Immature natural killer cell (primary cell): Measurements from ENCODE around the gene DAPK3. TPM values are rescaled to one million over a fixed set of nuclear protein-coding genes. Genes with fewer than 3 reads are reported as not detected.
"Not testable (repeated sequence)": the region's sequence is repeated elsewhere in the genome, so short reads cannot be mapped to it uniquely, and the experiment has no call there.

Experiments used
- DNase-seq, 3 donors: peaks; one replicate each; pipeline ENCODE4 v3.0.0; 2022; ENCODE audit warnings: mixed read lengths in 1 of 3
- H3K27ac Mint-ChIP-seq, 6 donors: one replicate each; pipeline ENCODE4 v1.8.0; 2020; ENCODE audit warnings: mixed read lengths in 6 of 6, mild to moderate bottlenecking in 5 of 6, inconsistent platforms in 4 of 6, moderate library complexity in 3 of 6
- H3K27me3 Mint-ChIP-seq, 3 donors: one replicate each; pipeline ENCODE4 v1.8.0; 2020 to 2021; ENCODE audit warnings: low read depth in 3 of 3, mild to moderate bottlenecking in 3 of 3, mixed read lengths in 3 of 3, moderate library complexity in 3 of 3, inconsistent platforms in 1 of 3
- H3K36me3 Mint-ChIP-seq, 3 donors: one replicate each; pipeline ENCODE4 v1.8.0; 2020; ENCODE audit warnings: mixed read lengths in 3 of 3, inconsistent platforms in 2 of 3, mild to moderate bottlenecking in 2 of 3
- H3K4me1 Mint-ChIP-seq, 2 donors: one replicate each; pipeline ENCODE4 v1.8.0; 2020; ENCODE audit warnings: inconsistent platforms in 2 of 2, mild to moderate bottlenecking in 2 of 2, mixed read lengths in 2 of 2, moderate library complexity in 1 of 2
- H3K4me3 Mint-ChIP-seq, 5 donors: one replicate each; pipeline ENCODE4 v1.8.0; 2020; ENCODE audit warnings: mild to moderate bottlenecking in 5 of 5, mixed read lengths in 5 of 5, inconsistent platforms in 3 of 5, moderate library complexity in 3 of 5
- H3K9me3 Mint-ChIP-seq, 6 donors: one replicate each; pipeline ENCODE4 v1.8.0; 2020; ENCODE audit warnings: mild to moderate bottlenecking in 6 of 6, mixed read lengths in 6 of 6, inconsistent platforms in 4 of 6, moderate library complexity in 3 of 6
- polyA plus RNA-seq, 3 donors: library from polyadenylated mRNA; unstranded; fragments of 300-500 nt; fragmentation: Illumina TruSeq; gene quantifications; one replicate each; pipeline ENCODE4 v1.2.3, GENCODE V29; 2021

The DAPK3 gene
- polyA plus RNA-seq, 3 donors from 2014 or later: 28.3 to 45.3 (median 29.6) TPM

GRCh38 chr19:3979674-3980352 is 8.9 kb upstream of the DAPK3 start:
- Mint-ChIP-seq H3K4me1 (peaks cover 22 to 29% of the 10 kb centered on the region in 2 donors), H3K36me3 (peaks cover 0 to 48% (median 17%) of the 10 kb centered on the region in 3 donors), H3K9me3 (no peaks in the 10 kb centered on the region), H3K27ac (peak overlapping the region in 3 of 6 donors; percentile 19 to 61 (median 35)), H3K27me3 (peaks cover 36 to 58% (median 52%) of the 10 kb centered on the region in 3 donors), H3K4me3 (no peak overlapping the region)
- peak in 1 of 3 donors; percentile 12 for DNase-seq

- Mint-ChIP-seq H3K4me3 (no peak overlapping the region), H3K27ac (peak overlapping the region in 2 of 6 donors; percentile 19 to 39), H3K36me3 (peaks cover 0 to 42% (median 13%) of the 10 kb centered on the region in 3 donors), H3K27me3 (peaks cover 36 to 52% (median 46%) of the 10 kb centered on the region in 3 donors), H3K9me3 (no peaks in the 10 kb centered on the region), H3K4me1 (peaks cover 18 to 23% of the 10 kb centered on the region in 2 donors)
- no peak for DNase-seq
Measured at GRCh38 chr19:3979289-3979673, 8.4 kb upstream of the DAPK3 start.

- Mint-ChIP-seq H3K27me3 (peaks cover 32 to 47% (median 38%) of the 10 kb centered on the region in 3 donors), H3K36me3 (peaks cover 0 to 31% (median 10%) of the 10 kb centered on the region in 3 donors), H3K4me3 (no peak overlapping the region), H3K27ac (peak overlapping the region in 1 of 6 donors; percentile 78), H3K9me3 (no peaks in the 10 kb centered on the region), H3K4me1 (peaks cover 6 to 12% of the 10 kb centered on the region in 2 donors)
- no peak for DNase-seq
Measured at GRCh38 chr19:3978145-3978544, 7.2 kb upstream of the DAPK3 start.

- Mint-ChIP-seq H3K4me3 (no peak overlapping the region), H3K9me3 (no peaks in the 10 kb centered on the region), H3K27me3 (peaks cover 32 to 43% (median 38%) of the 10 kb centered on the region in 3 donors), H3K4me1 (peaks cover 2 to 6% of the 10 kb centered on the region in 2 donors), H3K36me3 (peaks cover 0 to 28% (median 10%) of the 10 kb centered on the region in 3 donors), H3K27ac (peak overlapping the region in 3 of 6 donors; percentile 51 to 78 (median 53))
- peak in 1 of 3 donors; percentile 32 for DNase-seq
Measured at GRCh38 chr19:3977242-3978143, 6.6 kb upstream of the DAPK3 start.

GRCh38 chr19:3976495-3977241 is 5.8 kb upstream of the DAPK3 start:
- Mint-ChIP-seq H3K27me3 (peaks cover 32 to 42% (median 38%) of the 10 kb centered on the region in 3 donors), H3K27ac (peak overlapping the region in 3 of 6 donors; percentile 39 to 53 (median 51)), H3K9me3 (no peaks in the 10 kb centered on the region), H3K4me1 (peaks cover 0 to 4% of the 10 kb centered on the region in 2 donors), H3K36me3 (peaks cover 0 to 28% (median 10%) of the 10 kb centered on the region in 3 donors), H3K4me3 (no peak overlapping the region)
- DNase-seq: peak in 1 of 3 donors; percentile 28

GRCh38 chr19:3975637-3976087 is 4.8 kb upstream of the DAPK3 start:
- Mint-ChIP-seq H3K4me1 (peaks cover 5 to 10% of the 10 kb centered on the region in 2 donors), H3K27ac (peak overlapping the region in 1 of 6 donors; percentile 17), H3K9me3 (no peaks in the 10 kb centered on the region), H3K27me3 (peaks cover 30 to 40% (median 39%) of the 10 kb centered on the region in 3 donors), H3K36me3 (peaks cover 0 to 24% (median 6%) of the 10 kb centered on the region in 3 donors), H3K4me3 (no peak overlapping the region)
- peak in 1 of 3 donors; percentile 14 for DNase-seq

GRCh38 chr19:3975144-3975543 is 4.2 kb upstream of the DAPK3 start:
- Mint-ChIP-seq H3K4me1 (peaks cover 9 to 15% of the 10 kb centered on the region in 2 donors), H3K9me3 (no peaks in the 10 kb centered on the region), H3K27me3 (peaks cover 30 to 45% (median 34%) of the 10 kb centered on the region in 3 donors), H3K36me3 (peaks cover 0 to 25% (median 6%) of the 10 kb centered on the region in 3 donors), H3K4me3 (no peak overlapping the region), H3K27ac (no peak overlapping the region)
- peak in 1 of 3 donors; percentile 4 for DNase-seq

- Mint-ChIP-seq H3K4me3 (peak overlapping the region; percentile 87 to 91 (median 88)), H3K36me3 (peaks cover 0 to 8% (median 0%) of the 10 kb centered on the region in 3 donors), H3K4me1 (peaks cover 28 to 30% of the 10 kb centered on the region in 2 donors), H3K27me3 (peaks cover 0 to 9% (median 8%) of the 10 kb centered on the region in 3 donors), H3K27ac (peak overlapping the region; percentile 70 to 91 (median 84)), H3K9me3 (no peaks in the 10 kb centered on the region)
- DNase-seq: no peak
Measured at GRCh38 chr19:3970313-3970807, 539 bp downstream of the DAPK3 start.

- Mint-ChIP-seq H3K36me3 (peaks cover 0 to 8% (median 0%) of the 10 kb centered on the region in 3 donors), H3K27me3 (peaks cover 0 to 9% (median 6%) of the 10 kb centered on the region in 3 donors), H3K4me1 (peaks cover 29 to 30% of the 10 kb centered on the region in 2 donors), H3K4me3 (peak overlapping the region; percentile 87 to 91 (median 88)), H3K27ac (peak overlapping the region; percentile 70 to 91 (median 84)), H3K9me3 (no peaks in the 10 kb centered on the region)
- DNase-seq: no peak
Measured at GRCh38 chr19:3969435-3970312, 1.2 kb downstream of the DAPK3 start.

GRCh38 chr19:3968556-3969434 is 2.1 kb downstream of the DAPK3 start:
- DNase-seq: no peak
- Mint-ChIP-seq H3K27ac (peak overlapping the region in 2 of 6 donors; percentile 32 to 36), H3K36me3 (peaks cover 0 to 8% (median 0%) of the 10 kb centered on the region in 3 donors), H3K9me3 (no peaks in the 10 kb centered on the region), H3K4me3 (peak overlapping the region; percentile 17 to 90 (median 54)), H3K4me1 (peaks cover 29 to 30% of the 10 kb centered on the region in 2 donors), H3K27me3 (peaks cover 0 to 11% (median 6%) of the 10 kb centered on the region in 3 donors)

- H3K4me3 Mint-ChIP-seq: peak overlapping the region in 1 of 5 donors; percentile 54
- not testable (repeated sequence) for H3K27ac Mint-ChIP-seq, DNase-seq, H3K9me3 Mint-ChIP-seq, H3K36me3 Mint-ChIP-seq
- H3K4me1 Mint-ChIP-seq: peaks cover 29 to 30% of the 10 kb centered on the region in 2 donors
- H3K27me3 Mint-ChIP-seq: peaks cover 0 to 12% (median 6%) of the 10 kb centered on the region in 3 donors
Measured at GRCh38 chr19:3967983-3968382, 2.9 kb downstream of the DAPK3 start.
